HG03159 (cell line): ENCODE data around the gene CNTN3.

Source experiments
- ATAC-seq: cut with Tn5 transposase; IDR thresholded peaks from one replicate; pipeline ENCODE4 v1.9.1; 2021; ENCODE audit warnings: mild to moderate bottlenecking, moderate library complexity; ENCODE audit not compliant: unreplicated experiment

CNTN3 gene

DNA sequence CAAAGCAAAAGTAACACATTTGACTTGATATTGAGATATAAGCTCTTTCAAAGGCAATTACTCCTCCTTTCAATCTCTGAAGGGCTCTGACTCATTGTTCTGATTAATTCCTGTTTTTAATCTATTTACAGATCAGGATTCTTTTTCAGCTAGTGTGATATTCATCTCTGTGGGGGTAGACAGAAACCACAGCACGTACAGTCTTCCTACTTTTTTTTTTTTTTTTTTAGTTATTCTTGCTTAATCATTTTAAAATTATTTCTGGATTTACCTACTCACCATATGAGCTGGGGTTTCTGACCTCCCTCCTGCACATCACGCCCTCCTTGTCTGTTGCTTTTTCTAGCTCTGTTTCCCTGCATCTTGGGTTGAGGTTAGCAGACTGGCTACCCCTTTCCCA, 1.4 kb downstream of the CNTN3 start:
- no peak for ATAC-seq

DNA sequence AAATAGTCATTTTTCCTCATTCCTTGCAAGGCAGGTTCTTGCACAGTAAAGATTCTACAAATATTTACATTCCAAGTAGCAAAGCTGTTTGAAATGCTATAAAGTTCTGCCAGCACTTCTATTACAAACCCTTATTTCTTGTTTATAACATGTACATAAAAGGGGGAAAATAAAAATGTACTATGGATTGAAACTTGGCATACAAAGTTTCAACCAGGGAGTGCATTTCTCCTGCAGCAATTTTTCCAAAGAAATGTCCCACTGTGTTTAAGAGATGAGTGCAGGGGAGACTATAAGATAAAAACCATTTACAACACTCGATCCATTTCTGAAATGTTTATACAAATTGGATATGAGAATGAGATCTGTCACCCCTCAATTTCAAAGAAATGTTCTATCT, 3.3 kb downstream of the CNTN3 start:
- no peak for ATAC-seq

DNA sequence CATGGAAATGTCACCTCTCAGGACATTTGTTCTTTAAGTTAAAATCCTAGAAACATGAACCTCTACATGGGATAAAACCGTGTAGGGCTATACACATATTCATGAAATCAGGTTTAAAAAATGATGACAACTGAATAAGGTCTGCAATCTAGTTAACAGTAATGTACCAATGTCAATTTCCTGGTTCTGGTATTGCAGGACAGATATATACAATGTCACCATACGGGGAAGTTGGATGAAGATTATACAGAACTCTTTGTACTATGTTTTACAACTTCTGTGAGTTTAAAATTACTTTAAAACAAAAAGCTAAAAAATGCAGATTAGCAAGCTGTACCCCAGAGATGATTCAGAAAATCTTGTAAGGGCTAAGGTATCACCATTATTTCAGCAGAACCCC, 6.7 kb downstream of the CNTN3 start:
- no peak for ATAC-seq

DNA sequence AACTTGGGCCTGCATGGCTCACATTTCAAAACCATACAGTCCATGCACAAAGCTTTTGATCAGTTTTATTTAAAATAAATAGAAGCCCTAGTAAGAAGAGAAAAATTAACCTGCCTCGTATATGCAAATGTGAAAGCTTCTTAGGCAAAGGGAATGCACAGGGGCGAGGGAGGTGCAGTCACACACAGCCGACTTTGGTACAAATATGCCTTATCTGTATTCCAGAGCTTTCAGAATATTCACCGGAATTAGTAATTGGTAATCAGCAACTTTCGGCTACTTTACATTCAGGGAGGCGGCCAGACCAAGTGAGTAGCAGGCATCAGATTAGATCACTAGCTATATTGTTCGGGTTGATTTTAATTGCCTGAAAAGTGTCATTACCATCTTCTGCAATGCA, 7.5 kb downstream of the CNTN3 start:
- ATAC-seq: no peak

DNA sequence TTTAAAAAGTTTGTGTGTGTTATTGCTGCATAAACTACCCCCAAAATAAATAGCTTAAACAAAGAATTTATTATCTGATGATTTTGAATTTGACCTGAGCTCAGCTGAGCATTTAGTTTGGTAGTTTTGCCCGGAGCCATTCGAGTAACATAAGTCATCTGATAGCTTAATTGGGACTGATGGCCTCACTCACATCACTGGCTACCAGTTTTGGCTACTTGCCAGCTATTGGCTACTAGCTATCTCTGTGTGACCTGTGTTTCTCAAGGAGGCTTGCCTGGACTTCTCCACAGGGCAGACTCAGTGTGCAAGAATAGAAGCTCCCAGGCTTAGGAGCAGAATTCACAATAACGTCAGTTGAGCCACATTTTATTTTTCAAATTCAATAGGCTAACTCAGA, 9.0 kb downstream of the CNTN3 start:
- no peak for ATAC-seq

DNA sequence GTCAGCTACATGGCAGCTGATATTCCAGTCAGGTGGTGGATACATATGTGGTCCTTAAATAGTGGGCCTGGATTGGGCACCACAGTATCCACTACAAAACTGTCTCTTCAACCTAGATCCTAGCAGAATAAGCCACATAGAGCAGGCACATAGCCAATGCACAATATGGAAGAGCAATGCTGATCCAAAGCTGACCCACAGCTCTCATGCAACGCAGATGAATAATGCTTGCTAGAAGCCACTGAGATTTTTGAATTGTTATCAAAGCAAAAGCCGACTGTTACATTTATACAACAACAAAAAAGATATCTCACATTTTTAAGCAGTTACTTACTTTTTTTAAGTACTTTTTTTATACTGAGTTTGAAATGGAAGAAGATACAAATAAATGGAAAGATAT, 11.2 kb downstream of the CNTN3 start:
- no peak for ATAC-seq

DNA sequence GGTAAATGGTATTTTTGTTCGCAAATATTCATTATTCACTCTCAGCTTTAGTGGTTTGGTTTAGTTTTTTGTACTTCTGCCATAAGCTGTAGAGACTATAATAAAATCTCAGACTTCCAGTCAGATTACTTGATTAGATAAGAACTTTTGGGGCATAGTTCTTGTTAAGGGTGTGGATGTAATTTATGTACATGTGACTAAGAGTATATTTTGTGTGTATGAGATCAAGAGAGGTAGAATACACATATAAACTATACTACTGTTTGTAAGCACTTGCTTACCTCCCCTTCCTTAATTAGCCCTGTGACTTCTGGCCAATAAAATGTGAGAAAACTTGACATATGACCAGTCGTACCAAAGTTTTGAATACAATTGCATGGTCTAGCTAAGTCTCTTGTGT, 12.0 kb downstream of the CNTN3 start:
- no peak for ATAC-seq

DNA sequence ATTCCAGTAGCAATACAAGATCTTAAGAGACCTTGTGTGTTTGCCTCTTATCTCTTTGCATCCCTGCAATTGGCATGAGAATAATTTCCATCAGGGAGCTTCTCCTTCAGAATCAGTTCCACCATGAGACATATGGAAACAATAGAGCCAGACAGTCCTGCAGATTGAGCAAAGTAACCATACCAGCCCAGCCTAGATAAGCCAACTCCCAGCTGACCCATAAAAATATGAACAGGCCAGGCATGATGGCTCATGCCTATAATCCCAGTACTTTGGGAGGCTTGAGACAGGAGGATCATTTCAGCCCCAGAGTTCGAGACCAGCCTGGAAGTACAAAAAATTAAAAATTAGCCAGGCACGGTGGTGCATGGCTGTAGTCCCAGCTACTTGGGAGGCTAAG, 12.7 kb downstream of the CNTN3 start:
- no peak for ATAC-seq

DNA sequence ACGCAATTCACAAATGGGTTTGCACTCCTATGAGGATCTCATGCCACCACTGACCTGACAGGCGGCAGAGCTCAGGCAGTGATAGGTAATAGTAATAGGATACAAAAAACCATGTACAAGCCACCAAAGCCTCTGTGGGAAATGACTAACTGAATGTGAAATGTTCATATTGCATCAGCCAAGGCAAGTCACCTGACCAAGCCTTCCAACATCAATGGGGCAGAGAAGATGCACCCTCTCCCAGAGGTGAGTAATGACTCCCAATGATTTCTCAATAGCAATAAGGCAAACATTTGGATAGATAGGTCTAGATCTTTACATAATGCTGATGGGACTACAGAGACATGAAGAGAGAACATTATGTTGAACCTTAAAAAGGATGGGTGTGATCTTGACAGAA, 14.9 kb downstream of the CNTN3 start:
- ATAC-seq: no peak

DNA sequence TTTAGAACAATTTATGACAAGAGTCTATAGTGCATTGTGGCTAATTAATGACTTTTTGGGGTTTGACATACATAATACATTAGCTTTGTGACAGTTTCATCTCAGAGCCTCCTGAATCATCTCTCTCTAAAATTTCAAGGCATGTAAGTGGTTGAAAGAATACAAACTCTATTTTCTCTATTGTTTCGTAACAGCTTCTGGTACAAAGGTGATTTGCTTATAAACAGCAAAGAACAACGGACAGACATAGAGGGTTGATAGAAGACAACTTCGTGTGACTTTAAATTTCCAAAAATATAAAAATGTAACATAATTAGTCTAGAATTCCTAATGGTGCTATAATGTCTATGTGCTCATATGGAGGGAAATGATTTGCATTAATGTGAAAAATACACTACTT, 21.3 kb downstream of the CNTN3 start:
- ATAC-seq: no peak

DNA sequence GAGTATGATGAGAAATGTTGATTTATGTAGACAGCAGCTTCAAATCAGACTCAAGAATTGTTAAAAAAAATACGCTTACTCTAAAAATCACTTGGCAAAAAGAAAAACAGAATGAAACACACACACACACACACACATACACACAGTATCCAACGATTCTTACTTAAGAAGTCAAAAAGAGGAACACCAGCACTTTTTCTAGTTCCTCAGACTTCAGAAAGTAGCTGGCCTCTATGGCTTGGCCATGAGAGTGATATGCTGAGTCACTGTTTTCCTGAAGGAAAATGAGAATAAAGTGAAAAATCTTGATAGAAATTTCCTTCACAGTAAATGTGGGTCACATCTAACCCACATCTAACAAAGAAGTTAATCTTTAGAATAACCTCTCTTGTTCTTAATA, 22.1 kb downstream of the CNTN3 start:
- ATAC-seq: no peak

DNA sequence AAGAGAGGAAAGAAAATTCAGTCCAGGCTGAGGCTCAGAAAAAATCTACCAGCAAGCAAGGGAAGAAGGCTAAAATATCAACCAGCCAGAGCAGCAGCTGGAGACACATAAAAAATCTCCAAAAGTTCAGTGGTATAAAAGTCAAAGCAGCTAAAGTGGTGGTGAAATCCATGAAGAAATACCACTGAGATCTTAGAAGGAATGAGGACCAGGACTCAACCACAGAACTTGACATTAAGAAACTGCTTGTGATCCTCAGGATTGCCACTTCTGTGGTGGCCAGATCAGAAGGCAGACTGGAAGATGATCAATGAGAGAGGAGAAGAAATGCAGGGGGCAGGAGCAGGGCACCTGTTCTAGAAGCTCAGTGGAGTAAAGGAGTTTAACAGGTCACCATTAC, 22.5 kb downstream of the CNTN3 start:
- no peak for ATAC-seq

DNA sequence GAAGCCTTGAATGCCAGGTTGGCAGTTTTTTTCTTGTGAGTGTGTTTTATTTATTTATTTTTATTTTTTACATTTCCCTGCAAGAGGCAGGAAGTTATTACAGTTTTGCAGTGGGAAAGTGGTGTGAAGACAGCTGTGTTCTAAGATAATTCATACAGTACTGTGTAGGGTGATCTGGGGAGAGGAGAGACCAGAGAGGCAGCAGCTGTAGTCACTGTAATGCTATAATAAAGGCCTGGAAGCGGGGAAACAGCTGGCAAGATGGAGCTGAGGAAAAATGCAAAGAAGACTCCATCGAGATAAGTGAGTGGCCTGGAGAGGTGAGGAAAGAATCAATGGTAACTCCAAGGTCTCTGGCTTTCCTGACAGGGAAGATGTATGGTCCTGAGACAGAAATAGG, 23.1 kb downstream of the CNTN3 start:
- no peak for ATAC-seq

DNA sequence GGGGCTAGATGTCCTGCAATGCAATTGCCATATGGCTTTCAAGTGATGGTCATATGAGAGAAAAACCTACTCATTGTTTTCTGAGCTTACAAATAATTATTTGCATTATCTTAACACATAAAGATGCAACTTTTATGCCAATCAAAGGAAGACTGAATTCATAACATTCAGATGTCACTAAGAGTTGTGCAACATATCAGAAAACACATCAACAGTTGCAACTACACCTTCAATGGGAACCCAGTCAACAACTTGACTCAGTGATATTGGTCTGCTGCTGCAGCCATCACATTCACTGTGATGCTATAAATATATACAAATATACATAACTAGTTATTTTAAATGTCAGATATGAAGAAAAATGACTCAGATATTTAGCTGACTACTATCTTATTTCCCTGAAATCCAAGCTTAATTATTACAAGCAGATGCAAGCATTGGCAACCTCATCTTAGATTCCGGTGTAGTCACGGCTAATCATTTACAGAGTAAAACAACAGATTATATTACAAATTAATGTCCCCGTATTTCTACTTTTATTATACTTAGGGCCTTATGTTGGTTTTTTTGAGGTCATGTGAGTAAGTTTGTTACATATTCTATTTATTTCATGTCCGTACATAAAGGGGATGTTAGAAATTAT, 23.7 kb downstream of the CNTN3 start:
- ATAC-seq: no peak

DNA sequence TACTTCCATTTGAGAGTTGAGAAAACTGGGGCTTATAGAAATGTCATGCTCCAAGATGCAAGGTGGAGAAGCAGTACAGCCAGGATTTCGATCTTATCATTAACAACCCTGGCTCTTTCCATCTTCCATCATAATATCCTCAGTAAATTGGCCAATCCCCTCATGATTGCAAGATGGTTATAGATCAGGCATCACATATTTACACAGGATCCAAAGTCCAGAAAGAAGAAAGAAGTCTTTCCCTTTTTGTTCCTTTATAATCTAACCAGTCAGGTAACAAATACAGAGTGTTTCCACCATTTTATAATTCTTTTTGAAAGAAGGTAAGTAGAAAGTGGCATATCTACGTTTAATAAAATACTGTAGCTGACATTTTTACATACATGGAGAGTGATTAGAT, 29.7 kb downstream of the CNTN3 start:
- ATAC-seq: no peak

DNA sequence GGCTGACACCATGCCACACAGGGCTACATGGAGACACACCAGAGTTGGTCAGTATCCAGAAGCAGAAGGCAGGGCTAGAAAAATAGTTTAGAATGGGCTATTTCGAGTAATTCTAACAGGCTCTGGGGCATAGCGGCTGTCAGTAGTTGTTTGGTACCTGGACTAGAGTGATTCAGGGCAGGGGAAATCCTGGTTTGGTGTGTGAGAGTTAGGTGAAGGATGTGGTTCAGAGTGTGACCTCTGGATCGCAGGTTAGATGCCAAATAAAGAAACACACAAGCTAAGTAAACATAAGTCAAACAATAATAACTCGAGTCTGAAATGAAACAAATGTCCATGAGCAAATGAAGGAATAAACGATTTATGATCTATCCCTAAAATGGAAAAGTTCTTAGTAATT, 31.5 kb downstream of the CNTN3 start:
- no peak for ATAC-seq

DNA sequence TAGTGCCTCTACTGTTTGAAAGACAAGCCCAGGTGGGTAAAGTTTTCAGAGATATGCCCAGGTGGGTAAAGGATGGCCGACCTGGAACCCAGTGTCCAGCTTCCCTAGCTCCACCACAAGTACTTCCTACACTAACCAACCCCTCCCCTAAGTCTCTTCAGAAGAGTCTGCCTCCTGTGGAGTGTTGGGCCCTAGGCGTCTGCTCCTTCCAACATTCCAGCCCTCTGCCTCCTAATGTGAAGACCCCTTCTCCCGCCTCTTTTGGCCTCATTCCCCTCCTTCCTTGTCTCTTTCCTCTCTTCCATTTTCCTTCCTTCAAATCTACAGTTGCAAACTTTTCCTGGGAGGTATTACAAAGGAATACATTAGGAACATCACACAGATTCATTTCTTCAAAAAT, 38.6 kb downstream of the CNTN3 start:
- ATAC-seq: no peak

DNA sequence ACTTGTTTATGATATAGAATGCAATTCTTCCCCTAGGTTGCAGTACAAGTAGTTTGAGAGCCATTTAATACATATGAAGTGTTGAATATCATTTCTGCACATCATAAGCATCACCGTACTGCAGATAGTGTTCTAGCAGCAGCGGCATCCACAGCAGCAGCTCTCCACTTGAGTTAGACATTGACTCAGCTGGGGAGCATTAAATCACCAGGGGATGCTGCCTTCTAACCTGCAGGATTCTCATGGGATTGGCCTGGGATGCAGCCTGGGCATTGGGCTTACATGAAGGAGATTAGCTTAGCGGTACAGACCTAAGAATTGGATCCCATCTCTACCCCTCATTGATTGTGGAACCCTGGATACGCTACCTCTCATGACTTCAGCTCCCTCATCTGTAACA, 43.3 kb downstream of the CNTN3 start:
- no peak for ATAC-seq
